ENCODE data around the gene FIG4.

GRCh38 chr6:109872968-109873545 lies 182.0 kb downstream of the FIG4 start:
- TF ChIP-seq, protein P1, sequence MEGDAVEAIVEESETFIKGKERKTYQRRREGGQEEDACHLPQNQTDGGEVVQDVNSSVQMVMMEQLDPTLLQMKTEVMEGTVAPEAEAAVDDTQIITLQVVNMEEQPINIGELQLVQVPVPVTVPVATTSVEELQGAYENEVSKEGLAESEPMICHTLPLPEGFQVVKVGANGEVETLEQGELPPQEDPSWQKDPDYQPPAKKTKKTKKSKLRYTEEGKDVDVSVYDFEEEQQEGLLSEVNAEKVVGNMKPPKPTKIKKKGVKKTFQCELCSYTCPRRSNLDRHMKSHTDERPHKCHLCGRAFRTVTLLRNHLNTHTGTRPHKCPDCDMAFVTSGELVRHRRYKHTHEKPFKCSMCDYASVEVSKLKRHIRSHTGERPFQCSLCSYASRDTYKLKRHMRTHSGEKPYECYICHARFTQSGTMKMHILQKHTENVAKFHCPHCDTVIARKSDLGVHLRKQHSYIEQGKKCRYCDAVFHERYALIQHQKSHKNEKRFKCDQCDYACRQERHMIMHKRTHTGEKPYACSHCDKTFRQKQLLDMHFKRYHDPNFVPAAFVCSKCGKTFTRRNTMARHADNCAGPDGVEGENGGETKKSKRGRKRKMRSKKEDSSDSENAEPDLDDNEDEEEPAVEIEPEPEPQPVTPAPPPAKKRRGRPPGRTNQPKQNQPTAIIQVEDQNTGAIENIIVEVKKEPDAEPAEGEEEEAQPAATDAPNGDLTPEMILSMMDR (conservative IDR thresholded peaks at IDR 0.05 in 1 of 2, IDR thresholded peaks at IDR 0.05 in 1 of 2; ENCODE audit: extremely low read depth in 1 of 2, insufficient read depth in 1 of 2, low read depth in 1 of 2, low read length in 2 of 2): no peak
- no peak for TF ChIP-seq EZH2 (IDR thresholded peaks at IDR 0.05; ENCODE audit: borderline replicate concordance, low read length)

Measured in mammary epithelial cell (primary cell).